BJ (cell line): ENCODE measurements around the gene C16orf78. TPM values are rescaled to one million over a fixed set of nuclear protein-coding genes. Genes with fewer than 3 reads are reported as not detected.

Source experiments
- CTCF ChIA-PET: fragments of 350-600 bp; formaldehyde crosslinking; extraction: SDS; loops from one replicate; lab custom pipeline; 2021; ENCODE audit warnings: antibody characterized with exemption, inconsistent platforms; lab: Yijun Ruan, JAX
- POLR2A ChIA-PET: fragments of 300-600 bp; sonication (Branson Sonifier 250); formaldehyde crosslinking; extraction: SDS; loops from one replicate; lab custom pipeline; 2021; ENCODE audit warnings: antibody characterized with exemption; lab: Charles Lee
- DNase-seq: peaks from one replicate; pipeline ENCODE4 v3.0.0-alpha.2; 2011; ENCODE audit warnings: low read depth
- H3K27me3 ChIP-seq: 2 replicates; pipeline ENCODE4 v1.6.0; 2011; ENCODE audit warnings: low read length; ENCODE audit not compliant: control insufficient read depth, insufficient read depth
- H3K36me3 ChIP-seq: 2 replicates; pipeline ENCODE4 v1.5.1; 2011; ENCODE audit warnings: low read length; ENCODE audit not compliant: control insufficient read depth, insufficient read depth
- H3K4me3 ChIP-seq: 2 replicates; pipeline ENCODE4 v1.5.1; 2011; ENCODE audit warnings: low read depth, mild to moderate bottlenecking, control low read depth, low read length
- CTCF ChIP-seq: IDR thresholded peaks from 2 replicates; pipeline ENCODE4 v1.5.1; 2011; ENCODE audit warnings: low read depth, mild to moderate bottlenecking, control low read depth, inconsistent platforms, low read length, moderate library complexity; ENCODE audit not compliant: insufficient read depth
- polyA plus RNA-seq: library from polyadenylated mRNA; depleted of rRNA; stranded (reverse); fragments of >200 nt; gene quantifications from 2 replicates; pipeline ENCODE4 v1.2.3, GENCODE V29; 2011

Gene C16orf78
- polyA plus RNA-seq, 1 experiment = not detected

GRCh38 chr16:49424961-49425360 is 51.4 kb downstream of the C16orf78 start:
- no peaks in the 10 kb centered on the region for H3K27me3 ChIP-seq
- CTCF ChIA-PET = no interaction called here
- H3K4me3 ChIP-seq = no peak overlapping the region
- TF ChIP-seq CTCF = no peak
- POLR2A ChIA-PET = no interaction called here
- no peak for DNase-seq
- no peaks in the 10 kb centered on the region for H3K36me3 ChIP-seq

- ChIA-PET POLR2A (no interaction called here), CTCF (interaction anchor here (1.5 kb wide), 1 partner anchor 20 kb away, joined by 3 read pairs; no protein-coding TSS in a partner anchor)
- Histone ChIP-seq H3K27me3 (no peaks in the 10 kb centered on the region), H3K4me3 (no peak overlapping the region), H3K36me3 (no peaks in the 10 kb centered on the region)
- TF ChIP-seq CTCF = no peak
- no peak for DNase-seq
Observed at GRCh38 chr16:49427771-49428170, 54.2 kb downstream of the C16orf78 start.

- POLR2A ChIA-PET = no interaction called here
- no peak for TF ChIP-seq CTCF
- CTCF ChIA-PET = interaction anchor here (1.5 kb wide), 1 partner anchor 21 kb away, joined by 3 read pairs; no protein-coding TSS in a partner anchor
- DNase-seq = no peak
- Histone ChIP-seq H3K36me3 (no peaks in the 10 kb centered on the region), H3K4me3 (no peak overlapping the region), H3K27me3 (no peaks in the 10 kb centered on the region)
Observed at GRCh38 chr16:49428808-49429207, 55.2 kb downstream of the C16orf78 start.

GRCh38 chr16:49431040-49431439 is 57.4 kb downstream of the C16orf78 start:
- Histone ChIP-seq H3K36me3 (no peaks in the 10 kb centered on the region), H3K27me3 (no peaks in the 10 kb centered on the region), H3K4me3 (no peak overlapping the region)
- POLR2A ChIA-PET = no interaction called here
- DNase-seq = no peak
- CTCF ChIA-PET = no interaction called here
- no peak for TF ChIP-seq CTCF

GRCh38 chr16:49431591-49432290 is 58.1 kb downstream of the C16orf78 start:
- H3K4me3 ChIP-seq = no peak overlapping the region
- DNase-seq = no peak
- ChIA-PET POLR2A (no interaction called here), CTCF (no interaction called here)
- TF ChIP-seq CTCF = no peak
- no peaks in the 10 kb centered on the region for H3K36me3 ChIP-seq
- no peaks in the 10 kb centered on the region for H3K27me3 ChIP-seq
